CD4-positive, alpha-beta T cell treated with Interleukin-21 for 1 hour (primary cell): ENCODE data around the gene RAMP1.
A peak's percentile ranks its signal among the peaks of the same experiment; 100 is the strongest.
"Not testable (repeated sequence)": the region's sequence is repeated elsewhere in the genome, so short reads cannot be mapped to it uniquely, and the experiment has no call there.

ENCODE experiments used
- DNase-seq: peaks from one replicate; pipeline ENCODE4 v3.0.0-alpha.2; 2020

Gene RAMP1

DNA sequence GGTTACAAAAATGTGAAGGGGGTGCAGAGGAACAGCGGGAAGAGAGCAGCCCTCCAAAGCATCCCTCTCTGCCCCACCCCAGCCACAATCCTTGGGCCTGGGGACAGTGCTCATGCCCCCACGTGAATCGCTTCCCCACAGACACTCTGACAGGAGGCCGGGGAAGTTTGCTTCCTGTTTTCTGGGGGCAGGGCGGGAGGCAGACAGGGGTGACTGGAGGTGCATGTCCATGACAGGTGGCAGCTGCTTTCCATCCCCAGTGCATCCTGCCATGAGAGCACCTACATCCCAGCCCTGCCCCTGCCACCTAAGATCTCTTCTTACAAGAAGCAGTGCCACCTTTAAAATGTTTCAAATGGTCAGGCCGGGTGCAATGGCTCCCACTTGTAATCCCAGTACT is 60.2 kb downstream of the RAMP1 start:
- no peak for DNase-seq

DNA sequence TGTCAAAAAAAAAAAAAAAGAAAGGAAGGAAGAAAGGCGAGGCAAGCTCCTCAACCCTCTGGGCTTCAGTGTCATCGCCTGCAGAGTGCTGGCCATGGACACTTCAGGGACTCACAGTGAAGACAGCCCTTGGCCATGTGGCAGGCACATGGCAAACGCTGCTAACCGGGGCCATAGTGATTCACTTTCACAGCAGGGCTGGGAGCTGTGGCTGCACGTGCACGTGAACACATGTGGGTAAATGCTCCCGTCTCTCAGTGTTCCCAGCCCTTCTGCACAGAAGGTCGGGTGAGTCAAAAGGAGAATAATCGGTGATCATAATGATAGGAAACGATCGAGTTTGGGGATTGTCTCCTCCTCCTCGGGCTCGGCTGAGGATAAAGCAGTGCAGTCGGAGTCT is 61.2 kb downstream of the RAMP1 start:
- no peak for DNase-seq

DNA sequence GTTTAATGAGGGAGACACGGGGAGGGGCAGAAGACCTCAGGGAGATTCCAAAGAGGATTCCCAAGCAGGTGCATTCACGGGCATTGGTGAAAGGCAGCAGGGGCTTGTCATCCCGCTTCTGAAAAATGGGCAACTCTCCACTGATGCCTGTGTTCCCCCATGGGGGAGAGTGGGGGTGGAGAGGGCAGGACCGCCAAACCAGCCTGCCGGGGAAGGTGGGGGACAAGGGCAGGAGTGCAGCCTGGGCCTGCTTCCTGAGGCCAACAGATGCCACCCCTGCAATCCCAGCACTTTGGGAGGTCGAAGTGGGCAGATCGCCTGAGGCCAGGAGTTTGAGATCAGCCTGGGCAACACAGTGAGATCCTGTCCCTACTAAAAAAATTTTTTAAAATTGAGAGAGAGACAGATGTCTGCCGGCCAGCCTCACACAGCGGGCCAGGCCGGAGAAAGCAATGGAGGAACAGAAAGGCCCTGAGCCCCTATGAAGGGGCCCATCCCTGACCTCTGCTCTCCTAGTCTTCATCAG is 62.6 kb downstream of the RAMP1 start:
- DNase-seq: no peak

DNA sequence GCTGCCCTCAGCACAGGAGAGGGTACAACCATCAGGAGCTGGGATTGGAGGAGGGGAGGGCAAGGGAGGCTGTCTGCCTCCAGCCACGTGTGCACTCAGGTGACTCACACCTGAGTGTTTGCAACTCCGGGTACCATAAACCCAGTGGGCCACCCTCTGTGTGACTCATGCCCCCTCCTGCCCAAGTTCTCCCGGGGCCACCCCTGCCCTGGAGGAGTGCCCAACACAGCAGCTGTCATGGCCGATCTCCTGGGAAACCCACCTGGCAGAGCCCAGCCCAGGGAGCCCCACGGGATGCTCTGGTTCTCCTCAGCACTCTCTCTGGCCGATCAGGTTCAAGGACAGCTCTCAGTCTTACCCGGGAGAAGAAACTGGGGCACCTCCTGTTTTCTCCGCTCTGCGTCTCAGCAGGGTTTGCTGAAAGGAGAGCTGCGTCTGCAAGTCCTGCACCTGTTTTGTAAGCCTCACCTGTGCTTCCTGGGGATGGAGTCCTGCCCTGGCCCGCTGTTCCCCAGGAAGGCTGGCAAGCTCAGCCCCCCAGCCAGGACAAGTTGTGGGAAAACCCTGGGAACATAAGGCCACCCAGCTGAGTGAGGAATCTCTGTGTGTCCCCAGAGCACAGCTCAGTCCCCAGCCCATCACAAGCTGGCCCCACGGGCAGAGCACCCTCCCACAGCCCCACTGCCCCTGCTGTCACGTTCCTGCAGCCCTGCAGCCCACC is 63.4 kb downstream of the RAMP1 start:
- no peak for DNase-seq

DNA sequence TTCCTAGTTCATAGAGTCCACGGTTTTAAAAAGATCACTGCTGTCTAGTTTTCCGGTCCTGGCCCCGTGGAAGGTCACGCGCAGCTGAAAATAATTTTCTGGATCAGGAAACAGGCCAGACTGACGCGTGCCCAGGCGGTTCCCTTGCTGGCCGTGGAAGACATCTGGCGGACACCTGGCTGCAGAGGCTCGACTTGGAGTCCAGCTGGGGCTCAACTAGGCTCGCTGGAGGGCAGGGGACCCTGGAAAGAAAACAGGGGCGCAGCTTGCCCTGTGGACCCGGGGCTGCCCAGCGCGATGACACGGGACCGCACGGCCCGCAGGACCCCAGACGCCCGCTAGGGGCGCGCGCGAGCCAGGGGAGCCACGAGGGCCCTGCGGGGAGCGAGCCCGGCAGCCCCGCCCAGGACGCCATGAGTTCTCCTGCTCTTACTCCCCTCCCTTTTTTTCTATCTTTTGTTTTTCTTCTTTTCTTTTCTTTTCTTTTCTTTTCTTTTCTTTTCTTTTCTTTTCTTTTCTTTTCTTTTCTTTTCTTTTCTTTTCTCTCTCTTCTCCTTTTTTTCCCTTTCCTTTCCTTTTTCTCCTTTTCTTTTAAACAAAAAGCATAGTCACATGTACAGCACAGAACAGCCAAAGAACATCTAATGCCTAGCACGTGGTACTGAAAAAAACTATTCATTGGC is 64.2 kb downstream of the RAMP1 start:
- DNase-seq: peak; percentile 77

DNA sequence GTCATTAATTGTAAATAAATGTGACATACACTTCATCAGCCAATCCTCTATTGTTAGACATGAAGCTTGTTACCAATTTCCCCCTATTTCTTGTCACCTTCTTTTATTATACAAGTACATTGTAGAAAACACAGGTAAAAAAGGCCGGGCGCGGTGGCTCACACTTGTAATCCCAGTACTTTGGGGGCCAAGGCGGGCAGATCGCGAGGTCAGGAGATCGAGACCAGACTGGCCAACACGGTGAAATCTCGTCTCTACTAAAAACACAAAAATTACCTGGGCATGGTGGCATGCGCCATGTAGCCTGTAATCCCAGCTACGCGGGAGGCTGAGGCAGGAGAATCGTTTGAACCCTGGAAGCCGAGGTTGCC is 64.7 kb downstream of the RAMP1 start:
- DNase-seq: no peak

DNA sequence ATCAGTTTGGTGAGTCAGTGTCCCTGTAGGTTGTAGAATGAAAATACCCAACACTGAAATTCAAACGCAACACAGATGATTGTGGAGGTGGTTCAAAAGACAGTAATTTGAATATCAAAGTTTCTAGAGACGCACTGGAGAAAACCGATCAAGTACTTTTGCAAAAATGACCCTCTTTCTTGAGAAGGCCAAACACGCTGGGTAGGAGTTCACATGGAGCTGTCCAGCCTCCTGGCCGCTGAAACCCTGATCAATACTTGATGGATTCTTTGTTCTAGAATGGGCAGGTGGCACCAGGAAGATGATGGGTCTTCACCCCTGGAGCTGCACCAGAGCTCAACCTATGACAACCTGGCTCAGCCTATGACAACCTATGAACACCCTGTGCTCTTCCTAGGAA is 67.7 kb downstream of the RAMP1 start:
- DNase-seq: no peak

DNA sequence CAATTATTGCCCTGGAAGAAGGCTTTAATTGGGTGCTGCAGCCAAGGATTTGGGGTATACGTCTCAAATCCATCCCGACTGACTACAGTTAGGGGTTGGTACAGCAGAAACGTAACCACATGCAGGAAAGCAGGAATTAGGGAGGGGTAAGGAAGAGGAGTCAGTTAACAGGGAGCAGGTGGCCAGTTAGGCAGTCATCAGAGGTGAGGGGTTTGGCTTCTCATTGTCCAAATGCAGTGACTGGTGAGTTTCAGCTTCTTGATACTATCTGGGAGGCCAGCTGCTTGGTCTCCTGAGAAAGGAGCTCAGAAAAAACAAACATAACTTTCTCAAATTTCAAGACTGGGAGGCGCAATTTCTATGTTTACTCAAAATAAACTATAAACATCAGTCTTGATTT is 68.6 kb downstream of the RAMP1 start:
- no peak for DNase-seq

DNA sequence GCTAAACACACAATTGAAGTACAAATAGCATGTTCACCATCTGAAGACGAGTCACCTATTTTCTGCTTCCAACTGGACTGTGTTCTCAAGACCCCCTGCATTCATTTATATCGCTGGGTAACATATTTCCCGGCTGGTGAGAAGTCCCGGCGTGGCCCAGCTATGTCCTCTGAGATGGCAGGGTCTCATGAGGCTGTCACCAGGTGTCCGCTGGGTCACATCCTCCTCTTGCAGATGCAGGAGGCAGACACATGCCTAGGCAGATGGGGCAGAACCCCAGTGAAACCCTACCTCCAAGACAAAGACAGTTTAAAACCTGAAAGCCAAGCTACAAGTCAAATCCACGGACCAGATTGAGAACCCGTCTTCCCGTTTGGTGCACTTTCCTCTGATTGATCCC is 70.6 kb downstream of the RAMP1 start:
- no peak for DNase-seq

DNA sequence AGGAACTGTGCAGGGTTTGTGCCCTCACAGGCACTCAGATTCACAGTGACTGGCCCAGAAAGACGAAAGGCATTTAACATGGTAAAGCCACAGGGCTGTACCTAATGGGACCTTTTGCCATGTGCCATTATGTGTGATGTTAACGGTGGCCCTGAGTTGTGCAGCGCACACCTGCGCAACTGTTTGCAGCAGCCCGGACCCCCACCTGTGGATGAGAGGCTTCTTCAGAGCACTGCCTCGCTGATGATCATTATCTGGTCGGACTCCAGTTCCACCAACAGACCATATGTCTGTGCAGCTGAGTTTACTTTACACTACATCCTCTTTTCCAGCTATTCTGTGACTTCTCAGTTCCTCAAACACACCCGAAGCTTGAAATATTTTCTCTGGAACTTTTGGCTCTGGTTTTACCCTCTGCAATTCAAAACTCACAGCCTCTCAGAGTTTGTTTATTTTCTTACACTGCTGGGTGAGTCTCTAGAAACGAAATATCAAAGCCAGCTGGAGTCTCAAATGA is 71.8 kb downstream of the RAMP1 start:
- DNase-seq: no peak

DNA sequence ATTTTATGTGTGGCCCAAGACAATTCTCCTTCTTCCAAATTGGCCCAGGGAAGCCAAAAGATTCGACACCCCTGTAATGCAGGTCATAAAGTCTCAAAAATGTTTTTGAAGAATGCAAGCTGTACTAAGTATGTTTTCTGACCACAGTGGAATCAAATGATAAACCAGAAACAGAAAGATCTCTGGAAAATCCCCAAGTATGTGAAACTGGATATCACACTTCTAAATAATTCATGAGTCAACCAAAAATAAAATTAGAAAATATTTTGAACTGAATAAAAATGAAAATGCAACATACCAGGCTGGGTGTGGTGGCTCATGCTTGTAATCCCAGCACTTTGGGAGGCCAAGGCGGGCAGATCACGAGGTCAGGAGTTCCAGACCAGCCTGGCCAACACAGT is 73.3 kb downstream of the RAMP1 start:
- no peak for DNase-seq

DNA sequence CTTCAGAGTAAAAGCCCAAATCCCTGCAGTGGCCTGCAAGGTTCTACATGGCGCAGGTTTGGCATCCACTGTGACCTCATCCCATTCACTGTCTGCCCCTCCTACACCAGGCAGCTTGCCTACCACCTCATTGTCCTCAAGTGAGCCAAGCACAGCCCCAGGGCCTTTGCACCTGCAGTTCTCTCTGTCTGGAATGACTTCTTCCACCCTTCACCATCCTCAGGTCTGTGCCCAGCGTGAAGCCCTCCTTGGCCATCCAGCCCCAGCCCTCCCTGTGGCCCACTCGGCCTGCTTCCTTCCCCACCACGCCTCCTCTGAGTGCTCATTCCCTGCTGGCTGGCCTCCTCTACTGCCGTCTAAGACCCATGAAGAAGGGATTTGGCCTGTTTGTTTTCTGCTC is 74.8 kb downstream of the RAMP1 start:
- no peak for DNase-seq

DNA sequence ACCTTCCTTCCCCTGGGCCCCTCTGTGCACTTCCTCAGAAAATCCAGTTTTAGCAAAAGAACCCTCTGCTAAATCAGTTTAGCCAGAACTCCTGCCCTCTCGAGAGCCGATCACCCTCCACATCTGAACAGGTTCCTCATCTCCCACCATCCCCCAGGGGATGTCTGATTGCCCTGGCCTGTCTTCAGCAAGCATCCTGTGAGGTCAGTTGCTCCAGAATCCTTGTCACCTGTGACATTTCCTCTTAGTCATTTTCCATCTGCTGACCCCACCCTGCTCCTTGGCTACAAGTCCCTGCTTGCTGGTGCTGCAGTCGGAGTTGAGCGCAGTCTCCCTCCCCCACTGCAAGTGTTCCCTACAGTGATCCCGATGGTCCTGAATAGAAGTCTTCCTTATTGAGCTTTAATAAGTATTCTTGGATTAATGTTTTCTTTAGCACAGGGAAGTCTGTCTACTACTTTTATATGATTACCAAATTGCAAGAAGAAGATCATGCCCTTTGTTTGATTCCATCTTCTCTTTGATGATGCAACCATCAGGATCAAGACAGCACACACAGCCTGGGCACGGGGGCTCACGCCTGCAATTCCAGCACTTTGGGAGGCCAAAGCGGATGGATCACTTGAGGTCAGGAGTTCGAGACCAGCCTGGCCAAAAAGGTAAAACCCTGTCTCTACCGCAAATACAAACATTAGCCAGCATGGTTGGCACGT is 76.5 kb downstream of the RAMP1 start:
- DNase-seq: no peak

DNA sequence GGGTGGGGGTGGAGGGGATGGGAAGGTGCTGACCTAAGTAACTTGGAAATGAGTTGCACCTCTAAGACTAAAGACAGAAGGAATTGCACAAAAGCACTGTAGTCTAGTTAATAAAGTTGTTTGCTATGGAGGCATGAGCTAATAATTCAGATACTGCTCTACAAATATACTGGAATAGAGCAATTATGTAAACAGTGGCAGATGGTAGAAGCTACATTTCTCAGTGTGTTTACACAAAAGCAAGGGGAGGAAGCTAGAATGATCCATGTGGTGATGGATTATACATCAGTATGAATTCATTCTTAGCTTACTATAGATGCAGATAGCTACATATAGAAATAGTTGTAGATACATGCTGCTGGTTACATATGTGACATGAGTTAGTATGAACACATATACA is 79.8 kb downstream of the RAMP1 start:
- DNase-seq: no peak

DNA sequence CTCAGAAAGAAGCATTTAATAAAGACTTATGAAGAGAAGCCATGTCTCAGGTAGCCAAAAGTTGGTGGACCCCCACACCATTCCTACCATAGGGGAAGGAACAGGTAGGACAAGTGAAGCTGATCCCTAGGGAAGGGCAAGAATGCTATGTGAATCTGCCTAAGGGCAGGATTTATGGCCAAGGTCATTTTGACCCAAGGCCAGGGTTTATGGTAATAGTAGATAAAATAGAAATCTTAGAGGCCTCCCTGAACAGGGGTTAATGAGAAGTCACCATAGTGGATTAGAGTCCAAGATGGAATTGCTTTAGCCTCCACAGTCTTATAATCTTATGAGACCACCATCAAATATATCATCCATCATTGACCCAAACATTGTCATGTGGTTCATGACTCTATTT is 81.4 kb downstream of the RAMP1 start:
- no peak for DNase-seq

DNA sequence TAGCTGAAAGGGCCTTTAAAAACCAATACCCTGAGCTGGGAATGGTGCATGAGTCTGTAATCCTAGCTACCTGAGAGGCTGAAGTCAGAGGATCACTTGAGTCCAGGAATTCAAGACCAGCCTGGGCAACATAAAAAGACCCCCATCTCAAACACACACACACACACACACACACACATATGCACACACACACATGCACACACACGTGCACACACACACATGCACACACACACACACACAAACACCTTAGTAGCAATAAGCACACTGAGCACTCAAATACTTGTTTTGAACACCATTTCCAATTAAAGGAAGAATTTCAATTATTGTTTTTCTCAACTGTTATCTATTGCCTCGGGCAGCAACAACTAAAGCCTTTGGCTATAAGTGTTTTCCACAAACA is 81.8 kb downstream of the RAMP1 start:
- DNase-seq: no peak

DNA sequence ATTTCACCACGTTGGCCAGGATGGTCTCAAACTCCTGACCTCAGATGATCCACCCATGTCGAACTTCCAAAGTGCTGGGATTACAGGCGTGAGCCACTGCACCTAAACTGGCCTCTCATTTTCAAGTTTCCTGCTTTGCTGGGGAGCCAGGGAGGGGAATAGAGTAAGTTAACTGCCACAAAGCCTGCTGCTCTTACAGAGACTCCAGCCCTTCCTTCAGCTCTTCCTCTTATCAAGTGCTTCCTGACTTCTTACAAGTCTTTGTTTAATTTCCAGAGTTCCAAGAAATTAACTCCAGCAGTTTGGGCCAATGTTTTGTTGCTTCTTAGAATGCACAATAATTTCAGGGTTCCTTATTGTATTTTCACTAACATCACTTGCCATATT is 83.1 kb downstream of the RAMP1 start:
- no peak for DNase-seq

DNA sequence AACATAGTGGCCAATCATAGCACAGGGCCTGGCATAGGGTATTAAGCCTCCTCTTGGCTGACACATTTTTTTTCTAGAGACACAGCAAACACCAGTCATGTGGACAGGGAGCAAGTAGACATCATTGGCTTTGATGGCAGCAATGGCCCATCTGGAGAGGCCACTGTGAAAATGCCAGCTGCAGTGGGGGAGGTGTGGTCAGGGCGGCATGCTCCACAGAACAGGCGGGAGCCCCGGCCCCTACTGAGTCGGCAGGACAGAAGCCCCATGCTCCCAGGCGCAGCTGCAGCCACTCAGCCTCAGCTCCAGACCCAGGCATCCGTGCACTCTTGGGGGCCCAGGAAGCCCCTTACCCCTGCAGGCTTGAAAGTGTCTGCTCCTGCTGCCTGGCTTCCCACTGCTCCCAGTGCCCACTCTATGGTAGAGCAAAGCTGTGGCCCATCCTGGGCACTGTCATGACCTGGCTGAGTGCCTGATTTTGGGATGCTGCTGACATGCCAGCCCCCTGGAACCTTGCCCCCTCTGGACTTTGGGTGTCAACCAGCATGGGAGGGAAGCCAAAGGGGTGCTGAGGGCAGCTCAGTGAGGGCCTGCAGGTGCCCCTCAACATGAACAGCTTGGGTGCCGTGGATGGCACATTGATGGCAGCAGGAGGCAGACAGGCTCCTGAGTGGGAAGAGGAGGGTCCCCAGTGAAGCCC is 84.1 kb downstream of the RAMP1 start:
- no peak for DNase-seq

DNA sequence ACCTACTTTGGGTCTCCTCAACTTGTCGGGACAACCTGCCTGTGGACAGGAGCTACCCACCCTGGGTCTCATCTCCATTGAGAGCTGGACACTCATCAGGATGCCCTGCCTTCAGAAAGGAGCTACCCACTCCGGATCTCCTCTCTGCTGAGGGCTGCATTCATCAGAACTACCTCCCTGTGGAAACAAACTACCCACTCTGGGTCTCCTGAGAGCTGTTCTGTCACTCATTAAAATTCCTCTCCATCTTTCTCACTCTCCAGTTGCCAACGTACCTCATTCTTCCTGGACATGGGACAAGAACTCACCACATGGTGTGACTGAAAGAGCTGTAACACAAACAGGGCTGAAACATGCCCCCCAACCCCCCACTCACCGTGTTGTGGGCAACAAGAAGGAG is 84.9 kb downstream of the RAMP1 start:
- DNase-seq: no peak

DNA sequence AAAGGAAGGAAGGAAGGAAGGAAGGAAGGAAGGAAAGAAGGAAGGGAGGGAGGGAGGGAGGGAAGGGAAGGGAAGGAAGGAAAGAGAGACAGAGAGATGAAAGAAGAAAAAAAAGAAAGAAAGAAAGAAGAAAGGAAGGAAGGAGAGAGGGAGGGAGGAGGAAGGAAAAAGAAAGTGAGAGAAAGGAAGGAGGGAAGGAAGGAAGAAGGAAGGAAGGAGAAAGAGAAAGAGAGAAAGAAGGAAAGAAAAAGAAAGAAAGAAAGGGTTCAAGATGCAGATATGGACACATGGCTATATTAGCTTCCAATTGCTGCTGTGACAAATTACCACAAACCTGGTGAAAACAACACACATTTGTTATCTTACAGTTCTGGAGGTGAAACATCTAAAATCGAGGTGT is 87.0 kb downstream of the RAMP1 start:
- DNase-seq: no peak

DNA sequence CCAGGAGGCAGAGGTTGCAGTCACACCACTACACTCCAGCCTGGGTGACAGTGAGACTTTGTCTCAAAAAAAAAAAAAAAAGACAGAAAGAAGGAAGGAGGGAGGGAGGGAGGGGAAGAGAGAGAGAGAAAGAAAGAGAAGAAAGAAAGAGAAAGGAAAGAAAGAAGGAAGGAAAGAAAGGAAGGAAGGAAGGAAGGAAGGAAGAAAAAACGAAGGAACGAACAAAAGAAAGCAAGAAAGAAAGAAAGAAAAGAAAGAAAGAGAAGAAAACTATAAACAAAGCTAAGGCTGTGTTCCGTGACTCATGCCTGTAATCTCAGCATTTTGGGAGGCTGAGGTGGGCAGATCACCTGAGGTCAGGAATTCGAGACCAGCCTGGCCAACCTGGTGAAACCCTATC is 91.9 kb downstream of the RAMP1 start:
- DNase-seq: not testable (repeated sequence)

DNA sequence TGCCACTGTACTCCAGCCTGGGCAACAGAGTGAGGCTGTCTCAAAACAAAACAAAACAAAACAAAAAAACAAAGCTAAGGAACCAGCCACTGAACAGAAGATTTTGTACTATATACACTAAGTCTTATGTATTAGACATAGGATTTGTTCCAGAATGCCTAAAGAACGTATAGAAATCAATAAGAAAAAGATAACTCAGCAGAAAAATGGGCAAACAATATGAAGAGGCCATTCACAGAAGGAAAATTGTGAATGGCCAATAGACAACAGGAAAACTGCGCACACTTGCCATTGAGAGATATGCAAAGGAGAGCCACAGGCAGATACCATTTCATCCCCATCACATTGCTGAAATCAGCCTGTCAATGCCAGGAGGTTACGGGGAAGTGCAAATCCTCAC is 92.5 kb downstream of the RAMP1 start:
- DNase-seq: no peak

DNA sequence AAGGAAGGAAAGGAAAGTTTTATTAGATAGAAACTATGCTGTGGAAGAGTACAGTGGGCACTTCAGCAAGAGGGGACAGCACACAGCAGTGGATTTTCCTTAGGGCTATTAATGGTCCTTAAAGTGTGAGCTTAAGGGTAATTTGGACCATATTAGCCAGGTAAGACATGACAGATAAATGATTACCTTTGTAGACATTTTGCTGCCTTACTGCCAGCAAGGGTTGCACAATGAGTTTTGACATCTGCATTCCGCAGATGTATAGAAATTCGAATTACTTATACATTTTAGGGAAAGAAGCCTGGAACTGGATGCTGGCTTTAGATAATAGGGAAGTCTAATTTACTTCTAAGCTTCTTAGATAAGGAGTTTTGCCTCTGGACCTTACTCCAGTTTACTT is 93.4 kb downstream of the RAMP1 start:
- no peak for DNase-seq
